GM18867 (cell line): ENCODE data around the gene DCUN1D5.
A peak's percentile ranks its signal among the peaks of the same experiment; 100 is the strongest.

Experiments used
- ATAC-seq: cut with Tn5 transposase; IDR thresholded peaks from one replicate; pipeline ENCODE4 v1.9.1; 2021; ENCODE audit warnings: mild to moderate bottlenecking, moderate library complexity; ENCODE audit not compliant: unreplicated experiment

DCUN1D5 gene

DNA sequence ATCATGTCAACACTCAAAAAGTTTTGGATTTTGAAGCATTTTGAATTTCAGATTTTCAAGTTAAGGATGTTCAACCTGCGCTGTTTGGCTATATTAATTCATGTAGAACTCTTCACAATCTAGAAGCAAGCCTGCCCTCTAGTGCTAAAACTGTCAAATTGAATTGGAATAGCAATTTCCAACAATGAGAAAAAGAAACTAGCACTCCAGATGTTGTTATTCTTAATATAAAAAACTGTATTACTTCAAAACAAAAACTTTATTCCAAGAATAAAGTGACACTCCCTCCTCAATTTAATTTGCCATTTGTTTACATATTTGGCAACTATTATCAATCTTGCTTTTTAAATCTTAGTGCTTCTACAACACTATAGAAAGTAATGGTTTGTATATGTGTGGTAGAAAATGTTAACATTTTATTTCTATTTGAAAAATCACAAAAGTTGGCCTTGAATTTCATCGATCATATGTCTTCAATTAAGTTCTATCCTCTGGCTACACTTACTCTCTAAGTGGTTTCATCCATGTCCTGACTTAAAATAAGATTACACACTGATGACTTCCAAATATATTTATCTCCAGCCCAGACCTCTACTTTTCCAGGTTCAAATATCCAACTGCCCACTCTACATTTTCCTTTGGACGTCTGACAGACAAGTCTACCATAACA lies 36.6 kb downstream of the DCUN1D5 start:
- ATAC-seq, result peak; percentile 72

DNA sequence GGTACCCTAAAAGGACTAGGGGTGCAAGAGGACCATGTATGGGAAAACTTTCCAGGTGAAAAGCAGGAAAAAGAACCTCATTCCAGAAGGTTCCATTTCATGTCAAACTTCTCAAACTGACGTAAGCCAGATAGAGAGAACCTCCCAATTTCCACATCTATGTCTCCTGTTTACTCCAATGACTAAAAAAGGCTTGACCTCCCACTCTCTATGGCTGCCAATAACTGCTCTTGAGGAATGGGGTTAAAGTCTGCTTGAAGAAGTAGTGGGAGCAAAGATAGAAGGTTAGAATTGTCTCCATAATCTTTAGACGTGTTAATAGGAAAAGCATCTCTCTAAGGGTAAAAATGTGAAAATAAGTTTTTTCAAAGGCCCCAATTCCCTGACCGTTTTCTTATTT lies 38.0 kb downstream of the DCUN1D5 start:
- no peak for ATAC-seq

GRCh38 chr11:103051981-103052380 lies 40.0 kb downstream of the DCUN1D5 start:
- no peak for ATAC-seq

DNA sequence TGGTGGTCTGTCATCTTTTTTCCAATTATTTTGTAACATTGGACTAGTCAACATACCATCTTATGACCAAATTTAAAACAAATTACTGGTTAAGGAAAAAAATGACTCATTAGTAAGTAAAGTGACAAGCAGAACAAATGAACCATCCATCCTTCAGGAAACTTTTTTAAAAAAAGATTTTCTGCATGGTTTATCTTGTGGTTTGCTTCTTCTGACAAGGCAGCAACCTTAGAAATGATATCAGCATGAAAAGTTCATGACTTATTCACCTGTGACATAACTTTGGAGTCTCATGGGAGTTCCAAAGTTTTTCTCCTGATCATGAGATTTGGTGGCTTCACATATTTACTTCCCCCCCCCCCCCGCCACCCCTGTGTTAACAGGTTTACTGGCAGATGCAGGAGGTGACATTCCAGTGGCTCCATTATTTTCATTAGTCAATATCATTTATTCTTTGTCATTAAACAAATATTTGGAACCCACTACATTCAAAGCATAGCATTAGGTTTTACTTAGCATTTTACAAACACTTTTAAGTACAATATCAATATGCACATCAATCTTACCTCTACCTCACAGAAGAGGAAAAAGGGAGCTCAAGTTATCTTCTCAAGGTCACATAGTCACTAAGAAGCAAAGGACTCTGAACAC lies 40.7 kb downstream of the DCUN1D5 start:
- no peak for ATAC-seq

GRCh38 chr11:103050351-103050750 lies 41.6 kb downstream of the DCUN1D5 start:
- ATAC-seq, result no peak

GRCh38 chr11:103047837-103048236 lies 44.1 kb downstream of the DCUN1D5 start:
- ATAC-seq, result no peak

DNA sequence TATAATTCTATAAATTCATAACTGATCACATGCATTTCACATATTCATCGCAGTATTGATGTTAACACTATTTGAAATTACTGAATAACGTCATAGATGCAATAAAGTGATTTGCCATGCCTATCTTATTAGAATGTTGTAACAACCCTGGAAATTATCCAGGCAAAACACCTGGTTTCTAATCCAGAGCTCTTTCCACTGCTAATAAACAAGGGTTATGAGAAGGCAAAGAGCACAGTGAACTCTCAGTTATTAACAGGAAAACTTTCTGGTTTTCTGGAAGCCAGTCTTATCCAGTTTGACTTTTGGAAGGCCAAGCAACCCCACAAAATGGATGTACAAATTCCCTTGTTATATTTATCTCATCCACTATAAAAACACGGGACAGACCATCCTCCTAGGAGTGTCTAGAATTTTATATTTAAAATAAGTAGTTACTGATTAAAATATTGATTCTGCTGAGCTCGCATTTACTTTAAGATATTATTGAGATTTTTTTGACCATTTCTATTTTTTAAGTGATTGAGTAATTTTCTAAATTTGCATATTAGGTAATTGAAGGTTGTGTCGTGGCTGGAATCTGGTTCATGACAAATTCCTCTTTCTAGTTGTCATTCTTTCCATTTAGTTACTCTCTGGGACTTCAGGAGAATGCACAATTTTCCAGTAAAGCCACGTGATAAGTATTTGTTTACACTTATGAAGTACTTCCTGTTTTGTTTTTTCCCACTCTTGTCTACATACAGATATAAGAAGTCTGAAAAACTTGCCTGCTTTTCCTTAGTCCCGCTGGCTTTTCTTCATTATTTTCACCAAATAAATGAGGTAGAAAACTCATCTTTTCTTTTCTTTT lies 47.9 kb downstream of the DCUN1D5 start:
- no peak for ATAC-seq

DNA sequence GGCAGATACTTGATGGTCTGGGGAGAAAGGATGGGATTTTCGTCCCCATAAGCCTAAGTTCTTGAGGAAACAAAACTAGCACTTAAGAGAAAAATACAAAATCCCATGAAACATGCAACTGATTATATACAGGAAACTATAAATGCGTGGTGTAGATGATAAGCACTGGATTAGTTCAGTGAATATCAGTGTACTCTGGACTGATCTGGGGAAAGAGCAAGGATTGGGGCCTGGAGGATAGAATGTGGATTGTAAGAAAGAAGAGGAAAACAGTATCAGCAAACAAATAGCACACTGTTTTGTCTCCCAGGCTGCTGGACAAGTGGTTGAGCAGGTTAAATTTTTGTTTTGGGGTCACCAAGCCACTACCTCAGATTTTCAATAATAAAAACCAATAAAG lies 49.8 kb downstream of the DCUN1D5 start:
- ATAC-seq, result no peak

GRCh38 chr11:103035791-103036434 lies 56.0 kb downstream of the DCUN1D5 start:
- ATAC-seq, result peak; percentile 97

- no peak for ATAC-seq
Observed at GRCh38 chr11:103035216-103035615, 56.7 kb downstream of the DCUN1D5 start.

DNA sequence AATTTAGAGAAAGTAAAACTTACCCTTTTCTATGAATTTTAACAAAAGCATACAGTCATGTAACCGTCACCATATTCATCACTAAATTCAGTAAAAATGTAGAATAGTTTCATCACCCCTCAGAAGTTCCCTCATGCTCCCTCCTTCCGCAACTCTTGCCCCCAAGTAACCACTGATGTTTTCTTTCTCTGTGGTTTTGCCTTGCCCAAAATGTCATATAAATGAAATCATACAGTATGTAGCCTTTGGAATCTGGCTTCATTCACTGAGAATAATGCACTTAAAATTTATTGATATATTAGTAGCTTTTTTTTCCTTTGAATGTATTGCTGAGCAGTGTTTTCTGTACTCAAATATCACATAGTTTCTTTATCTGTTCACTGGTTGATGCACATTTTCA lies 60.1 kb downstream of the DCUN1D5 start:
- ATAC-seq, result no peak

GRCh38 chr11:103029401-103029800 lies 62.6 kb downstream of the DCUN1D5 start:
- ATAC-seq, result no peak

- ATAC-seq, result peak; percentile 96
Observed at GRCh38 chr11:103028304-103029020, 63.5 kb downstream of the DCUN1D5 start.

- ATAC-seq, result no peak
Observed at GRCh38 chr11:103024086-103024485, 67.9 kb downstream of the DCUN1D5 start.

- ATAC-seq, result no peak
Observed at GRCh38 chr11:103016031-103016430, 75.9 kb downstream of the DCUN1D5 start.

- ATAC-seq, result no peak
Observed at GRCh38 chr11:103013421-103013820, 78.5 kb downstream of the DCUN1D5 start.
